Measurements from ENCODE around the gene SNAP25. TPM values are rescaled to one million over a fixed set of nuclear protein-coding genes. Genes with fewer than 3 reads are reported as not detected.

The SNAP25 gene
- total and polyA plus RNA-seq, 9 of the 15 experiments (the other 6 are each of a cell fraction or from before 2014, with no cell fraction given), result 0.07 TPM; not detected in 8

DNA sequence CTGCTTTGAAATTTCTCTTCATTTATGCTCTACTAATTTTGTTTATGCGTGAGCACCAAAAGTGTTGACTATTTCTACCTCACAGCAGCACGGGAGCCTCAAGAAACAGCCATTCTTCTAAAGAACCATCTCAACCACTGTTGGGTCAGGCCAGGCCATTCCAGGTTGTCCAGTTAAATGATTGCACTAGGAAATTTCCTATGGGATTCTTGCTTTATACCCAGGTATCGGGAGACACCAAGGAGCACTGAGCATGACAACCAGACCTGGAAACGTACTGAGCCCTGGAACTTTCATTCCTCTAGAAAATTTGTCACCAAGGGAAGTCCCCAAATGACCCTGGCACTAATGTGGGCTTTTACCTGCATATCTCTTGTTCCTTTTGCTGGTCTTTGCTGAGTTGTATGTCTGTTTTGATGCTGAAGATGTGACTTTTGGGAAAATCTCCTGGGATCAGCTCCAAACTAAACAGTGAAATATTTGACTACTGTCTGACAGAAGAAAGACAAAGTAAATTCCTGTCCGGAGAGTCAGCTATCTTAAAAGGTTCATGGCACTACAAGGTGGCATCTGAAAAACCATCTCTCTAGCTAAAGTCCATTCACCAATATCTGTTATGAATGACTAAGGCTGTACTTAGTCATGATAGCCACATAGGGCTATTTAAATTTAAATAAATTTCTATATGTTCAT is 70.5 kb downstream of the SNAP25 start:
- Histone ChIP-seq H3K4me2 (ENCODE audit: insufficient read depth, low read length) (no peak overlapping the region), H2AFZ (ENCODE audit: low read depth, low read length) (no peak overlapping the region), H3K4me1 (replicated peaks in 1 of 2; ENCODE audit: control insufficient read depth in 2 of 2, insufficient read depth in 2 of 2, low read length in 2 of 2) (no peaks in the 10 kb centered on the region), H3K27ac (ENCODE audit: extremely low read depth, low read depth, low read length) (no peak overlapping the region), H3K4me3 (no peak overlapping the region), H3K9me3 (replicated peaks; ENCODE audit: control insufficient read depth, insufficient read depth, low read depth, low read length) (no peaks in the 10 kb centered on the region), H3K27me3 (ENCODE audit: control insufficient read depth in 2 of 2, insufficient read depth in 2 of 2, low read length in 2 of 2) (no peaks in the 10 kb centered on the region), H3K79me2 (ENCODE audit: control insufficient read depth, insufficient read depth, low read length) (no peaks in the 10 kb centered on the region), H3K9me1 (ENCODE audit: control insufficient read depth, insufficient read depth, low read length) (no peaks in the 10 kb centered on the region), H3K9ac (ENCODE audit: insufficient read depth in 1 of 2, low read depth in 2 of 2, low read length in 2 of 2) (no peak overlapping the region), H4K20me1 (replicated peaks; ENCODE audit: control insufficient read depth, insufficient read depth, low read length) (no peaks in the 10 kb centered on the region), H3K36me3 (ENCODE audit: control insufficient read depth, insufficient read depth, low read length) (no peaks in the 10 kb centered on the region)
- in situ Hi-C loops (cut with MboI), result no loop called here
- no TSS peak for BruUV-seq (replicated peaks)
- POLR2A ChIA-PET, result interaction anchor here (0.6 to 1.1 kb wide), 2 partner anchors 9 to 13 kb away, joined by 3 to 4 read pairs; no protein-coding TSS in a partner anchor
- ATAC-seq (no peak), DNase-seq (ENCODE audit: extremely low read depth in 1 of 4, low spot score in 3 of 4) (no peak), FAIRE-seq (no peak)
- TF ChIP-seq MBD2 (IDR thresholded peaks at IDR 0.05; ENCODE audit: borderline replicate concordance, low read depth), result no peak
- no peak for TF ChIP-seq ZFP1 (CRISPR knock-in tag; IDR thresholded peaks at IDR 0.05)
- TF ChIP-seq, protein P1, sequence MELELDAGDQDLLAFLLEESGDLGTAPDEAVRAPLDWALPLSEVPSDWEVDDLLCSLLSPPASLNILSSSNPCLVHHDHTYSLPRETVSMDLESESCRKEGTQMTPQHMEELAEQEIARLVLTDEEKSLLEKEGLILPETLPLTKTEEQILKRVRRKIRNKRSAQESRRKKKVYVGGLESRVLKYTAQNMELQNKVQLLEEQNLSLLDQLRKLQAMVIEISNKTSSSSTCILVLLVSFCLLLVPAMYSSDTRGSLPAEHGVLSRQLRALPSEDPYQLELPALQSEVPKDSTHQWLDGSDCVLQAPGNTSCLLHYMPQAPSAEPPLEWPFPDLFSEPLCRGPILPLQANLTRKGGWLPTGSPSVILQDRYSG (tag; conservative IDR thresholded peaks at IDR 0.05; ENCODE audit: low read depth), result no peak
- no peak for TF ChIP-seq LARP7 (IDR thresholded peaks at IDR 0.05)
- TF ChIP-seq, protein P2, sequence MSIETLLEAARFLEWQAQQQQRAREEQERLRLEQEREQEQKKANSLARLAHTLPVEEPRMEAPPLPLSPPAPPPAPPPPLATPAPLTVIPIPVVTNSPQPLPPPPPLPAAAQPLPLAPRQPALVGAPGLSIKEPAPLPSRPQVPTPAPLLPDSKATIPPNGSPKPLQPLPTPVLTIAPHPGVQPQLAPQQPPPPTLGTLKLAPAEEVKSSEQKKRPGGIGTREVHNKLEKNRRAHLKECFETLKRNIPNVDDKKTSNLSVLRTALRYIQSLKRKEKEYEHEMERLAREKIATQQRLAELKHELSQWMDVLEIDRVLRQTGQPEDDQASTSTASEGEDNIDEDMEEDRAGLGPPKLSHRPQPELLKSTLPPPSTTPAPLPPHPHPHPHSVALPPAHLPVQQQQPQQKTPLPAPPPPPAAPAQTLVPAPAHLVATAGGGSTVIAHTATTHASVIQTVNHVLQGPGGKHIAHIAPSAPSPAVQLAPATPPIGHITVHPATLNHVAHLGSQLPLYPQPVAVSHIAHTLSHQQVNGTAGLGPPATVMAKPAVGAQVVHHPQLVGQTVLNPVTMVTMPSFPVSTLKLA (conservative IDR thresholded peaks at IDR 0.05), result no peak
- TF ChIP-seq HMG20B (CRISPR knock-in tag; IDR thresholded peaks at IDR 0.05), result no peak
- TF ChIP-seq, protein P3, sequence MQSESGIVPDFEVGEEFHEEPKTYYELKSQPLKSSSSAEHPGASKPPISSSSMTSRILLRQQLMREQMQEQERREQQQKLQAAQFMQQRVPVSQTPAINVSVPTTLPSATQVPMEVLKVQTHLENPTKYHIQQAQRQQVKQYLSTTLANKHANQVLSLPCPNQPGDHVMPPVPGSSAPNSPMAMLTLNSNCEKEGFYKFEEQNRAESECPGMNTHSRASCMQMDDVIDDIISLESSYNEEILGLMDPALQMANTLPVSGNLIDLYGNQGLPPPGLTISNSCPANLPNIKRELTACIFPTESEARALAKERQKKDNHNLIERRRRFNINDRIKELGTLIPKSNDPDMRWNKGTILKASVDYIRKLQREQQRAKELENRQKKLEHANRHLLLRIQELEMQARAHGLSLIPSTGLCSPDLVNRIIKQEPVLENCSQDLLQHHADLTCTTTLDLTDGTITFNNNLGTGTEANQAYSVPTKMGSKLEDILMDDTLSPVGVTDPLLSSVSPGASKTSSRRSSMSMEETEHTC (IDR thresholded peaks at IDR 0.05), result no peak
- TF ChIP-seq POLR2A (conservative IDR thresholded peaks at IDR 0.05), result no peak
- no peak for TF ChIP-seq FOS (IDR thresholded peaks at IDR 0.05; ENCODE audit: extremely low read depth, insufficient read length)
- TF ChIP-seq HEY1 (CRISPR knock-in tag; IDR thresholded peaks at IDR 0.05; ENCODE audit: borderline replicate concordance), result no peak
- TF ChIP-seq ZNF408 (CRISPR knock-in tag; IDR thresholded peaks at IDR 0.05; ENCODE audit: low read depth), result no peak
- TF ChIP-seq CTBP1 (IDR thresholded peaks at IDR 0.05; ENCODE audit: borderline replicate concordance), result no peak
- no peak for TF ChIP-seq ZNF324 (CRISPR knock-in tag; IDR thresholded peaks at IDR 0.05)
- intact Hi-C loops (cut with micrococcal nuclease), result no loop called here
- CTCF ChIA-PET (ENCODE audit: low intra/inter-chr PET ratio), result interaction anchor here (0.7 kb wide), 1 partner anchor 384 kb away, joined by 4 read pairs; no protein-coding TSS in a partner anchor
- 0% methylated on average over 5 of the region's 5 CpGs for WGBS (ENCODE audit: insufficient coverage, low coverage, missing lambda C conversion rate)
